CD14-positive monocyte (primary cell): Measurements from ENCODE around the gene JDP2. TPM values are rescaled to one million over a fixed set of nuclear protein-coding genes. Genes with fewer than 3 reads are reported as not detected.

ENCODE experiments used
- DNase-seq, 3 donors: peaks; one replicate each; pipeline ENCODE4 v3.0.0-alpha.2; 2011 to 2022
- H2AFZ ChIP-seq: 2 replicates; pipeline ENCODE4 v1.6.0; 2012; ENCODE audit warnings: mild to moderate bottlenecking, low read depth, low read length, inconsistent platforms; ENCODE audit not compliant: insufficient read depth, poor library complexity, severe bottlenecking
- H3K27ac ChIP-seq, 2 donors: 1 replicate in 1 of 2; 2 replicates in 1 of 2; pipeline ENCODE4 v1.5.1; 2012 to 2013; ENCODE audit warnings: low read length in 2 of 2, control low read depth in 1 of 2, inconsistent platforms in 1 of 2, low read depth in 1 of 2, mild to moderate bottlenecking in 1 of 2
- H3K27me3 ChIP-seq, 2 donors: one replicate each; pipeline versions ENCODE4 v1.6.0 to v1.6.1; 2011 to 2013; ENCODE audit warnings: low read length in 2 of 2; ENCODE audit not compliant: control insufficient read depth in 2 of 2, insufficient read depth in 2 of 2
- H3K36me3 ChIP-seq, 2 donors: replicated peaks in 1 of 2; 1 replicate in 1 of 2; 2 replicates in 1 of 2; pipeline versions ENCODE4 v1.5.1 to v1.6.1; 2012 to 2013; ENCODE audit warnings: low read length in 2 of 2, control low read depth in 1 of 2, inconsistent platforms in 1 of 2, mild to moderate bottlenecking in 1 of 2; ENCODE audit not compliant: insufficient read depth in 2 of 2, control insufficient read depth in 1 of 2
- H3K4me1 ChIP-seq, 2 donors: 1 replicate in 1 of 2; 2 replicates in 1 of 2; pipeline versions ENCODE4 v1.5.1 to v1.6.1; 2012 to 2013; ENCODE audit warnings: low read length in 2 of 2, control low read depth in 1 of 2, inconsistent platforms in 1 of 2, mild to moderate bottlenecking in 1 of 2, moderate library complexity in 1 of 2; ENCODE audit not compliant: insufficient read depth in 2 of 2, control insufficient read depth in 1 of 2
- H3K4me2 ChIP-seq: replicated peaks from 2 replicates; pipeline ENCODE3; 2012; ENCODE audit warnings: low read length, moderate library complexity, mild to moderate bottlenecking; ENCODE audit not compliant: poor library complexity, severe bottlenecking; ENCODE audit errors: extremely low read depth
- H3K4me3 ChIP-seq, 3 experiments: fragments of 200-600 bp in 1 of 3; sonication (generic) in 1 of 3; replicated peaks in 1 of 3; 1 replicate in 2 of 3; 2 replicates in 1 of 3; pipeline ENCODE4 v1.5.1; 2011 to 2013; ENCODE audit warnings: low read length in 3 of 3, mild to moderate bottlenecking in 3 of 3, control low read depth in 2 of 3, low read depth in 2 of 3, inconsistent platforms in 1 of 3, moderate library complexity in 1 of 3
- H3K79me2 ChIP-seq: 2 replicates; pipeline ENCODE4 v1.6.0; 2012; ENCODE audit warnings: mild to moderate bottlenecking, control low read depth, inconsistent platforms, low read length, moderate library complexity; ENCODE audit not compliant: insufficient read depth
- H3K9ac ChIP-seq: 2 replicates; pipeline ENCODE4 v1.6.0; 2017; ENCODE audit warnings: low read length, mild to moderate bottlenecking; ENCODE audit not compliant: insufficient read depth, poor library complexity, severe bottlenecking
- H3K9me3 ChIP-seq, 2 donors: replicated peaks in 1 of 2; 1 replicate in 1 of 2; 2 replicates in 1 of 2; pipeline versions ENCODE4 v1.5.1 to v1.6.1; 2012 to 2013; ENCODE audit warnings: low read length in 2 of 2, control low read depth in 1 of 2; ENCODE audit not compliant: control insufficient read depth in 1 of 2, insufficient read depth in 1 of 2
- H4K20me1 ChIP-seq: 2 replicates; pipeline ENCODE4 v1.6.0; 2012; ENCODE audit warnings: mild to moderate bottlenecking, low read length, control low read depth, moderate library complexity; ENCODE audit not compliant: insufficient read depth
- H3K27ac Mint-ChIP-seq, 7 donors: one replicate each; pipeline ENCODE4 v1.8.0; 2020; ENCODE audit warnings: mild to moderate bottlenecking in 7 of 7, mixed read lengths in 7 of 7, moderate library complexity in 6 of 7, inconsistent platforms in 2 of 7
- H3K27me3 Mint-ChIP-seq, 3 donors: one replicate each; pipeline ENCODE4 v1.8.0; 2021 to 2022; ENCODE audit warnings: low read depth in 3 of 3, mild to moderate bottlenecking in 3 of 3, mixed read lengths in 3 of 3, moderate library complexity in 3 of 3, inconsistent platforms in 1 of 3
- H3K36me3 Mint-ChIP-seq, 2 donors: one replicate each; pipeline ENCODE4 v1.8.0; 2020; ENCODE audit warnings: mixed read lengths in 2 of 2, inconsistent platforms in 1 of 2, mild to moderate bottlenecking in 1 of 2
- H3K4me1 Mint-ChIP-seq: one replicate; pipeline ENCODE4 v1.8.0; 2020; ENCODE audit warnings: mild to moderate bottlenecking, mixed read lengths
- H3K4me3 Mint-ChIP-seq, 2 donors: one replicate each; pipeline ENCODE4 v1.8.0; 2020; ENCODE audit warnings: mild to moderate bottlenecking in 2 of 2, mixed read lengths in 2 of 2, moderate library complexity in 1 of 2
- H3K9me3 Mint-ChIP-seq, 7 donors: one replicate each; pipeline ENCODE4 v1.8.0; 2020 to 2022; ENCODE audit warnings: mixed read lengths in 7 of 7, mild to moderate bottlenecking in 6 of 7, moderate library complexity in 6 of 7, inconsistent platforms in 2 of 7
- WGBS: methylation state at CpG from one replicate; pipeline ENCODE4 v1.1.5; 2013; ENCODE audit warnings: missing lambda C conversion rate; ENCODE audit not compliant: insufficient coverage; 5-methylcytosine and 5-hydroxymethylcytosine counted together
- intact Hi-C, 2 donors: fragments of 100-400 bp; cut with micrococcal nuclease; formaldehyde crosslinking; loops; one replicate each; pipeline versions ENCODE4 v1.15.0 to v1.15.1; 2023
- polyA plus RNA-seq, 3 donors: library from polyadenylated mRNA; depleted of rRNA in 1 of 3; unstranded in 2 of 3; stranded (reverse) in 1 of 3; fragments of 300-500 nt in 2 of 3; fragments of >200 nt in 1 of 3; fragmentation: Illumina TruSeq in 2 of 3; gene quantifications; 1 replicate in 2 of 3; 2 replicates in 1 of 3; pipeline ENCODE4 v1.2.3, GENCODE V29; 2012 to 2021
- TF ChIP-seq, protein P1 (sequence below): fragments of 200-600 bp; IDR thresholded peaks from one replicate; pipeline ENCODE4 v1.8.0; 2022; ENCODE audit warnings: antibody characterized with exemption, mild to moderate bottlenecking

The JDP2 gene
- polyA plus RNA-seq, 3 donors, result 3.5 to 69.2 (median 14.2) TPM

DNA sequence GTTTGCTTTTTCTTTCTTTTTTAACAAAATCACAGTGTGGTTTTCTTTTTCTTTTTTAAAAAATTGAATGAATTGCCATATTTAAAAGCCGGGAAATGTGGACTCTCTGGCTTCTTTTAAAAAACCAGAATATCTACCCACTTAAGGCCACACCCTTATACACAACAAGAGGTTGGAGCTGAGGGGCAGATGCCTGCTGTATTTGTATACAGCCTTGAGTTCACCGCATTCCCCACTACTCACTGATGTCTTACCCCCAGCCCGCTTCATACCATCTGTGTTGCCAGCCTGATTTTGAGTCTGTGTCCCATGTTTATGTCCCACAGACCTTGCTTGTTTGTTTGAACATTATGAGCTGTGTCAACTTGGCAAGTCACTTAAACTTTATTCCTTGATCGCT lies 14.3 kb downstream of the JDP2 start:
- Histone ChIP-seq H4K20me1 (peaks cover 100% of the 10 kb centered on the region), H3K27me3 (no peaks in the 10 kb centered on the region), H3K4me2 (no peak overlapping the region), H3K36me3 (peaks cover 76 to 96% of the 10 kb centered on the region in 2 donors), H3K4me3 (no peak overlapping the region), H2AFZ (no peak overlapping the region), H3K9me3 (no peaks in the 10 kb centered on the region), H3K9ac (no peak overlapping the region), H3K27ac (peak overlapping the region in 1 of 2 donors; percentile 33), H3K79me2 (peaks cover 94% of the 10 kb centered on the region), H3K4me1 (peaks cover 15 to 25% of the 10 kb centered on the region in 2 donors)
- DNase-seq, result no peak
- Mint-ChIP-seq H3K4me1 (peaks cover 38% of the 10 kb centered on the region), H3K27ac (peak overlapping the region in 3 of 7 donors; percentile 26 to 76 (median 55)), H3K27me3 (peaks cover 0 to 2% (median 0%) of the 10 kb centered on the region in 3 donors), H3K36me3 (peaks cover 86 to 93% of the 10 kb centered on the region in 2 donors), H3K9me3 (no peaks in the 10 kb centered on the region), H3K4me3 (no peak overlapping the region)
- TF ChIP-seq, protein P1, sequence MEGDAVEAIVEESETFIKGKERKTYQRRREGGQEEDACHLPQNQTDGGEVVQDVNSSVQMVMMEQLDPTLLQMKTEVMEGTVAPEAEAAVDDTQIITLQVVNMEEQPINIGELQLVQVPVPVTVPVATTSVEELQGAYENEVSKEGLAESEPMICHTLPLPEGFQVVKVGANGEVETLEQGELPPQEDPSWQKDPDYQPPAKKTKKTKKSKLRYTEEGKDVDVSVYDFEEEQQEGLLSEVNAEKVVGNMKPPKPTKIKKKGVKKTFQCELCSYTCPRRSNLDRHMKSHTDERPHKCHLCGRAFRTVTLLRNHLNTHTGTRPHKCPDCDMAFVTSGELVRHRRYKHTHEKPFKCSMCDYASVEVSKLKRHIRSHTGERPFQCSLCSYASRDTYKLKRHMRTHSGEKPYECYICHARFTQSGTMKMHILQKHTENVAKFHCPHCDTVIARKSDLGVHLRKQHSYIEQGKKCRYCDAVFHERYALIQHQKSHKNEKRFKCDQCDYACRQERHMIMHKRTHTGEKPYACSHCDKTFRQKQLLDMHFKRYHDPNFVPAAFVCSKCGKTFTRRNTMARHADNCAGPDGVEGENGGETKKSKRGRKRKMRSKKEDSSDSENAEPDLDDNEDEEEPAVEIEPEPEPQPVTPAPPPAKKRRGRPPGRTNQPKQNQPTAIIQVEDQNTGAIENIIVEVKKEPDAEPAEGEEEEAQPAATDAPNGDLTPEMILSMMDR, result no peak
- intact Hi-C loops, result no loop called here
- 96% methylated on average over 3 of the region's 4 CpGs for WGBS

DNA sequence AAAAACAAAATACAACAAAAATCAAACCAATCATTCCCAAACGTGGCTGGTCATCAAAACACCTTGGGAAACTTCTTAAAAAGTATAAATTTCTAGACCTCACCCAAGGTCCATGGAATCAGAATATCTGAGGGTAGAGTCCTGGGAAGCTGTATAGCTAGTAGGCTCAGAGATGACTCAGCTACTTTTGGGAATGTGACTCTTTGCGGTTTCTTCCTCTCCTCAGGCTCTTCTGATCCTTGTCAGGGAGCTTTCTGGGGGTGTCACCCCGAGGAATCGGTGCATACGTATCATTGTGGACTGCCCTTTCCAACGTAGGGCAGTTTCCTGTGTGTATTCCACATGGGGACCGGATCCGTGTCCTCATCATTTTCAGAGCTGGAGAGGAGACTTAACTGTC lies 14.8 kb downstream of the JDP2 start:
- TF ChIP-seq, protein P1, result no peak
- Histone ChIP-seq H3K4me1 (peaks cover 15 to 20% of the 10 kb centered on the region in 2 donors), H3K79me2 (peaks cover 94% of the 10 kb centered on the region), H4K20me1 (peaks cover 100% of the 10 kb centered on the region), H3K4me2 (no peak overlapping the region), H3K27me3 (no peaks in the 10 kb centered on the region), H2AFZ (no peak overlapping the region), H3K9me3 (no peaks in the 10 kb centered on the region), H3K36me3 (peaks cover 77 to 96% of the 10 kb centered on the region in 2 donors), H3K9ac (no peak overlapping the region), H3K4me3 (no peak overlapping the region), H3K27ac (peak overlapping the region in 1 of 2 donors; percentile 33)
- DNase-seq, result no peak
- no peak overlapping the region for H3K4me3 Mint-ChIP-seq
- peak overlapping the region in 3 of 7 donors; percentile 14 to 26 (median 23) for H3K27ac Mint-ChIP-seq
- intact Hi-C loops, result no loop called here
- H3K9me3 Mint-ChIP-seq, result no peaks in the 10 kb centered on the region
- H3K27me3 Mint-ChIP-seq, result no peaks in the 10 kb centered on the region
- peaks cover 34% of the 10 kb centered on the region for H3K4me1 Mint-ChIP-seq
- H3K36me3 Mint-ChIP-seq, result peaks cover 87 to 94% of the 10 kb centered on the region in 2 donors
- WGBS, result 67% methylated on average over 3 of the region's 8 CpGs
